ENCODE results near the gene CACNA1C. TPM values are rescaled to one million over a fixed set of nuclear protein-coding genes. Genes with fewer than 3 reads are reported as not detected.

The CACNA1C gene
- total and polyA plus RNA-seq, 10 of the 15 experiments (the other 5 are each of a cell fraction or from before 2014, with no cell fraction given) = under 0.01 to 0.15 (median 0.09) TPM; not detected in 5

- TF ChIP-seq IRF5 (IDR thresholded peaks at IDR 0.05; ENCODE audit: borderline replicate concordance) (no peak), CREM (IDR thresholded peaks at IDR 0.05; ENCODE audit: low read depth) (no peak), ZNF207 (IDR thresholded peaks at IDR 0.05; ENCODE audit: borderline replicate concordance) (no peak), BRCA1 (IDR thresholded peaks at IDR 0.05; ENCODE audit: low read depth, low read length) (no peak), WRNIP1 (IDR thresholded peaks at IDR 0.05; ENCODE audit: borderline replicate concordance, low read depth, low read length) (no peak), ZNF274 (IDR thresholded peaks at IDR 0.05; ENCODE audit: insufficient read depth, insufficient read length) (no peak), MAX (IDR thresholded peaks at IDR 0.05; ENCODE audit: low read depth, low read length) (no peak), ESRRA (IDR thresholded peaks at IDR 0.05; ENCODE audit: low read length) (no peak)
These were observed 495.3 kb downstream of the CACNA1C start (continued) for GRCh38 chr12:2548081-2548480.

- intact Hi-C loops (cut with micrococcal nuclease; ENCODE audit: unreplicated experiment) = no loop called here
- H3K4me1 ChIP-seq (ENCODE audit: control insufficient read depth, insufficient read depth, low read length) = no peaks in the 10 kb centered on the region
- CTCF ChIA-PET = no interaction called here
These were observed 498.0 kb downstream of the CACNA1C start for GRCh38 chr12:2550561-2551411.

More at GRCh38 chr12:2550561-2551411, 498.0 kb downstream of the CACNA1C start:
- BruUV-seq (replicated peaks) = no TSS peak
- H2AFZ ChIP-seq (ENCODE audit: control insufficient read depth, low read depth, low read length) = no peak overlapping the region
- FAIRE-seq = no peak
- no peak for ATAC-seq
- ChIA-PET RAD21 (ENCODE audit: unreplicated experiment) (no interaction called here), POLR2A (no interaction called here), SMC1A (ENCODE audit: uncharacterized antibody, unreplicated experiment) (no interaction called here)
- TF ChIP-seq POLR2AphosphoS2 (IDR thresholded peaks at IDR 0.05; ENCODE audit: low read depth, low read length) (no peak), USF1 (IDR thresholded peaks at IDR 0.05; ENCODE audit: borderline replicate concordance, extremely low read length, insufficient read depth, low read depth, low read length) (no peak), RBBP5 (conservative IDR thresholded peaks at IDR 0.05) (no peak), FOXM1 (IDR thresholded peaks at IDR 0.05; ENCODE audit: low read depth, low read length) (no peak), POLR2A (IDR thresholded peaks at IDR 0.05; ENCODE audit: low read depth, low read length) (no peak), MEF2A (IDR thresholded peaks at IDR 0.05; ENCODE audit: insufficient read depth, low read depth, low read length) (no peak), RAD21 (IDR thresholded peaks at IDR 0.05; ENCODE audit: insufficient read depth, low read depth, low read length) (no peak), JUNB (IDR thresholded peaks at IDR 0.05) (no peak), HSF1 (IDR thresholded peaks at IDR 0.05; ENCODE audit: low read depth, low read length) (no peak), ZNF217 (IDR thresholded peaks at IDR 0.05) (no peak), SREBF1 (IDR thresholded peaks at IDR 0.05; ENCODE audit: low read length) (no peak)
- H3K79me2 ChIP-seq (ENCODE audit: control insufficient read depth, insufficient read depth, low read length) = no peaks in the 10 kb centered on the region
- no peak for DNase-seq (ENCODE audit: low read depth, low spot score)
- H3K27me3 ChIP-seq (replicated peaks in 1 of 2; ENCODE audit: control insufficient read depth in 2 of 2, insufficient read depth in 2 of 2, low read length in 1 of 2) = peaks cover 2 to 9% of the 10 kb centered on the region in 2 experiments; a peak in 3 of 4 replicates
- in situ Hi-C loops (cut with MboI) = no loop called here
- no peaks in the 10 kb centered on the region; the same call in 2 of the 3 replicates for H3K9me3 ChIP-seq (replicated peaks; ENCODE audit: control insufficient read depth, insufficient read depth, low read length)
- no peak overlapping the region for H3K4me2 ChIP-seq (ENCODE audit: control insufficient read depth, insufficient read depth)
- no peaks in the 10 kb centered on the region for H3K36me3 ChIP-seq (ENCODE audit: control insufficient read depth in 2 of 2, insufficient read depth in 2 of 2, low read length in 1 of 2)
- H3K9ac ChIP-seq (ENCODE audit: control insufficient read depth, insufficient read depth, low read length) = no peak overlapping the region
- H3K4me3 ChIP-seq = no peak overlapping the region
- H4K20me1 ChIP-seq (ENCODE audit: control insufficient read depth, insufficient read depth) = no peaks in the 10 kb centered on the region
- 30% methylated on average over 17 of the region's 17 CpGs for WGBS (ENCODE audit: insufficient coverage, insufficient replicate concordance, low lambda C conversion rate, missing lambda C conversion rate)
- H3K27ac ChIP-seq (ENCODE audit: control insufficient read depth, insufficient read depth) = no peak overlapping the region

Data from GM12878 (cell line).